Measurements from ENCODE around the gene EML6.

EML6 gene

GRCh38 chr2:54908591-54908990 lies 185.1 kb downstream of the EML6 start:
- no peak for DNase-seq (ENCODE audit: low spot score)
- H3K4me1 Mint-ChIP-seq (ENCODE audit: low read depth), result peaks cover 10% of the 10 kb centered on the region
- H3K27ac Mint-ChIP-seq, result no peak overlapping the region
- H3K9me3 Mint-ChIP-seq, result no peaks in the 10 kb centered on the region
- no peaks in the 10 kb centered on the region for H3K36me3 Mint-ChIP-seq (ENCODE audit: low read depth)
- H3K4me3 Mint-ChIP-seq, result no peak overlapping the region
- H3K27me3 Mint-ChIP-seq (ENCODE audit: low read depth), result peaks cover 14% of the 10 kb centered on the region

- no peak overlapping the region for H3K4me3 Mint-ChIP-seq
- peaks cover 17% of the 10 kb centered on the region for H3K27me3 Mint-ChIP-seq (ENCODE audit: low read depth)
- no peak for DNase-seq (ENCODE audit: low spot score)
- H3K27ac Mint-ChIP-seq, result no peak overlapping the region
- no peaks in the 10 kb centered on the region for H3K36me3 Mint-ChIP-seq (ENCODE audit: low read depth)
- H3K4me1 Mint-ChIP-seq (ENCODE audit: low read depth), result peaks cover 6% of the 10 kb centered on the region
- no peaks in the 10 kb centered on the region for H3K9me3 Mint-ChIP-seq
Measured at GRCh38 chr2:54909001-54909400, 185.5 kb downstream of the EML6 start.

- Mint-ChIP-seq H3K4me3 (no peak overlapping the region), H3K36me3 (ENCODE audit: low read depth) (no peaks in the 10 kb centered on the region), H3K27me3 (ENCODE audit: low read depth) (peaks cover 15% of the 10 kb centered on the region), H3K4me1 (ENCODE audit: low read depth) (peaks cover 3% of the 10 kb centered on the region), H3K9me3 (no peaks in the 10 kb centered on the region), H3K27ac (no peak overlapping the region)
- no peak for DNase-seq (ENCODE audit: low spot score)
Measured at GRCh38 chr2:54912305-54912704, 188.8 kb downstream of the EML6 start.

- Mint-ChIP-seq H3K27me3 (ENCODE audit: low read depth) (peaks cover 15% of the 10 kb centered on the region), H3K9me3 (no peaks in the 10 kb centered on the region)
Measured at GRCh38 chr2:54912893-54913292, 189.4 kb downstream of the EML6 start.

GRCh38 chr2:54914637-54915036 lies 191.2 kb downstream of the EML6 start:
- H3K4me1 Mint-ChIP-seq (ENCODE audit: low read depth), result peaks cover 12% of the 10 kb centered on the region

More at GRCh38 chr2:54912893-54913292, 189.4 kb downstream of the EML6 start:
- Mint-ChIP-seq H3K27ac (no peak overlapping the region), H3K36me3 (ENCODE audit: low read depth) (no peaks in the 10 kb centered on the region), H3K4me1 (ENCODE audit: low read depth) (peaks cover 3% of the 10 kb centered on the region), H3K4me3 (no peak overlapping the region)
- DNase-seq (ENCODE audit: low spot score), result no peak

GRCh38 chr2:54915101-54915500 lies 191.6 kb downstream of the EML6 start:
- H3K27ac Mint-ChIP-seq, result no peak overlapping the region
- H3K4me3 Mint-ChIP-seq, result no peak overlapping the region
- peaks cover 2% of the 10 kb centered on the region for H3K9me3 Mint-ChIP-seq
- peaks cover 12% of the 10 kb centered on the region for H3K4me1 Mint-ChIP-seq (ENCODE audit: low read depth)
- DNase-seq (ENCODE audit: low spot score), result no peak
- no peaks in the 10 kb centered on the region for H3K36me3 Mint-ChIP-seq (ENCODE audit: low read depth)
- H3K27me3 Mint-ChIP-seq (ENCODE audit: low read depth), result peaks cover 14% of the 10 kb centered on the region

More at GRCh38 chr2:54914637-54915036, 191.2 kb downstream of the EML6 start:
- no peak overlapping the region for H3K4me3 Mint-ChIP-seq
- no peaks in the 10 kb centered on the region for H3K36me3 Mint-ChIP-seq (ENCODE audit: low read depth)
- H3K27me3 Mint-ChIP-seq (ENCODE audit: low read depth), result peaks cover 15% of the 10 kb centered on the region
- H3K27ac Mint-ChIP-seq, result no peak overlapping the region
- H3K9me3 Mint-ChIP-seq, result no peaks in the 10 kb centered on the region
- DNase-seq (ENCODE audit: low spot score), result no peak

GRCh38 chr2:54916637-54917036 lies 193.2 kb downstream of the EML6 start:
- Mint-ChIP-seq H3K9me3 (peaks cover 8% of the 10 kb centered on the region), H3K27me3 (ENCODE audit: low read depth) (peaks cover 21% of the 10 kb centered on the region), H3K4me3 (no peak overlapping the region), H3K36me3 (ENCODE audit: low read depth) (no peaks in the 10 kb centered on the region), H3K27ac (no peak overlapping the region), H3K4me1 (ENCODE audit: low read depth) (peaks cover 12% of the 10 kb centered on the region)
- no peak for DNase-seq (ENCODE audit: low spot score)

GRCh38 chr2:54918647-54919280 lies 195.3 kb downstream of the EML6 start:
- H3K4me1 Mint-ChIP-seq (ENCODE audit: low read depth), result peaks cover 12% of the 10 kb centered on the region

GRCh38 chr2:54920660-54921059 lies 197.2 kb downstream of the EML6 start:
- no peak for DNase-seq (ENCODE audit: low spot score)
- Mint-ChIP-seq H3K9me3 (peaks cover 13% of the 10 kb centered on the region), H3K36me3 (ENCODE audit: low read depth) (no peaks in the 10 kb centered on the region), H3K27me3 (ENCODE audit: low read depth) (peaks cover 12% of the 10 kb centered on the region), H3K27ac (no peak overlapping the region), H3K4me3 (no peak overlapping the region), H3K4me1 (ENCODE audit: low read depth) (peaks cover 11% of the 10 kb centered on the region)

More at GRCh38 chr2:54918647-54919280, 195.3 kb downstream of the EML6 start:
- Mint-ChIP-seq H3K27me3 (ENCODE audit: low read depth) (peaks cover 14% of the 10 kb centered on the region), H3K4me3 (peak overlapping the region; percentile 17), H3K27ac (no peak overlapping the region), H3K36me3 (ENCODE audit: low read depth) (no peaks in the 10 kb centered on the region), H3K9me3 (peaks cover 13% of the 10 kb centered on the region)
- DNase-seq (ENCODE audit: low spot score), result no peak

GRCh38 chr2:54924121-54924520 lies 200.7 kb downstream of the EML6 start:
- H3K4me3 Mint-ChIP-seq, result no peak overlapping the region
- DNase-seq (ENCODE audit: low spot score), result no peak
- no peaks in the 10 kb centered on the region for H3K36me3 Mint-ChIP-seq (ENCODE audit: low read depth)
- H3K27ac Mint-ChIP-seq, result no peak overlapping the region
- peaks cover 18% of the 10 kb centered on the region for H3K9me3 Mint-ChIP-seq
- H3K27me3 Mint-ChIP-seq (ENCODE audit: low read depth), result peaks cover 14% of the 10 kb centered on the region
- peaks cover 2% of the 10 kb centered on the region for H3K4me1 Mint-ChIP-seq (ENCODE audit: low read depth)

- peaks cover 14% of the 10 kb centered on the region for H3K27me3 Mint-ChIP-seq (ENCODE audit: low read depth)
- H3K4me1 Mint-ChIP-seq (ENCODE audit: low read depth), result no peaks in the 10 kb centered on the region
Measured at GRCh38 chr2:54925022-54925421, 201.6 kb downstream of the EML6 start.

GRCh38 chr2:54927085-54927750 lies 203.8 kb downstream of the EML6 start:
- no peaks in the 10 kb centered on the region for H3K4me1 Mint-ChIP-seq (ENCODE audit: low read depth)
- no peak overlapping the region for H3K4me3 Mint-ChIP-seq
- H3K9me3 Mint-ChIP-seq, result peaks cover 10% of the 10 kb centered on the region
- no peak for DNase-seq (ENCODE audit: low spot score)
- no peak overlapping the region for H3K27ac Mint-ChIP-seq
- H3K27me3 Mint-ChIP-seq (ENCODE audit: low read depth), result peaks cover 4% of the 10 kb centered on the region
- no peaks in the 10 kb centered on the region for H3K36me3 Mint-ChIP-seq (ENCODE audit: low read depth)

More at GRCh38 chr2:54925022-54925421, 201.6 kb downstream of the EML6 start:
- Mint-ChIP-seq H3K9me3 (peaks cover 18% of the 10 kb centered on the region), H3K4me3 (no peak overlapping the region), H3K27ac (no peak overlapping the region), H3K36me3 (ENCODE audit: low read depth) (no peaks in the 10 kb centered on the region)
- DNase-seq (ENCODE audit: low spot score), result no peak

GRCh38 chr2:54927751-54928615 lies 204.5 kb downstream of the EML6 start:
- Mint-ChIP-seq H3K36me3 (ENCODE audit: low read depth) (no peaks in the 10 kb centered on the region), H3K4me3 (no peak overlapping the region), H3K9me3 (peaks cover 6% of the 10 kb centered on the region), H3K27ac (no peak overlapping the region), H3K27me3 (ENCODE audit: low read depth) (peaks cover 2% of the 10 kb centered on the region), H3K4me1 (ENCODE audit: low read depth) (no peaks in the 10 kb centered on the region)
- DNase-seq (ENCODE audit: low spot score), result no peak

- Mint-ChIP-seq H3K27ac (no peak overlapping the region), H3K4me1 (ENCODE audit: low read depth) (no peaks in the 10 kb centered on the region), H3K36me3 (ENCODE audit: low read depth) (no peaks in the 10 kb centered on the region), H3K9me3 (peaks cover 6% of the 10 kb centered on the region), H3K27me3 (ENCODE audit: low read depth) (peaks cover 2% of the 10 kb centered on the region), H3K4me3 (no peak overlapping the region)
- no peak for DNase-seq (ENCODE audit: low spot score)
Measured at GRCh38 chr2:54928719-54929118, 205.3 kb downstream of the EML6 start.
